ENCODE results near the gene THSD4.
A peak's percentile ranks its signal among the peaks of the same experiment; 100 is the strongest.
"Not testable (repeated sequence)": the region's sequence is repeated elsewhere in the genome, so short reads cannot be mapped to it uniquely, and the experiment has no call there.

THSD4 gene

GRCh38 chr15:71149646-71150557 is 34.6 kb downstream of the THSD4 start:
- DNase-seq (ENCODE audit: low read depth), result no peak

- DNase-seq (ENCODE audit: low read depth), result no peak
Observed at GRCh38 chr15:71151081-71151480, 35.8 kb downstream of the THSD4 start.

DNA sequence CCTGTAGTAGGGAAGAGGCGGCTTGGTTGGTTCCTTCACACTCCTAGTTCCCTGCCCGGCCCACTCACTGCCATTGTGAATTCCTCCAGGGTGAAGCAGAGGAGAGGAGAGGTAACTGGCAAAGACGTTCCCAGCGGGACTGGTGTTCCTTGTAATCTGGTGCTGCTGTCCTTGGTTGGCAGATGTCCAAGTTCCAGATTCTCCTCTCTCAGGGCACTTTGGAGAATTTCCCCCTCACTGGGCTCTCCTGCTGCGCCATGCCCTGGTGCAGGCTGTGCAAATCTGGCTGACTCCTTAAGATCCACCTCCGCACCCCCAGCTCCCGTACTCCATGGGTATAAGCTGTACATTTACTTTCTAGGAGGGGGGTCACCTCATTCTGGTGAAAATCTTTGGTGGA is 37.3 kb downstream of the THSD4 start:
- no peak for DNase-seq (ENCODE audit: low read depth)

GRCh38 chr15:71153823-71154524 is 38.7 kb downstream of the THSD4 start:
- no peak for DNase-seq (ENCODE audit: low read depth)

DNA sequence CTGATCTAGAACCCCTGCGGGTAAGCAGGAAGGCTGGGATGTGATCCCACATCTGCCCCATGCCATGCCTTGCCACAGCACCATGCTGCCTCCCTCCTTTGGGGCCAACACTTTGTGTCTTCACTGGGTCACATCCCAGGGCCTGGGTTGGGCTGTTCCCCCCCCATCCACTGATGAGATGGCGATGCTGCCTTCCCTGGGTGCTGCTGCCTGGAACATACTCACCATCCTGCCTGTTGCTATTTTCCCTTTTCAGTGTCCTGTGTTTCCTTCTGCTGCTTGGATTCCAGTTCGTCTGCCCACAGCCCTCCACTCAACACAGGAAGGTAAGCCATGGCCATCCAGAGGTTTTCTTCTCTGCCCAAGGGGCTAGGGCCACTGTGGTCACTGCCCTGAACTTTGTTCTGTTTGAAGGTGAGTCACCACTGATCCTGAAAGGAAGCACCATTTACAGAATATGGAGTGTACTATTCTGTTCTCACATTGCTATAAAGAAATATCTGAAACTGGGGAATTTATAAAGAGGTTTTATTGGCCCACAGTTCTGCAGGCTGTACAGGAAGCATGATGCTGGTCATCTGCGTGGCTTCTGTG is 39.4 kb downstream of the THSD4 start:
- DNase-seq (ENCODE audit: low read depth), result no peak

- no peak for DNase-seq (ENCODE audit: low read depth)
Observed at GRCh38 chr15:71155534-71155933, 40.3 kb downstream of the THSD4 start.

- DNase-seq (ENCODE audit: low read depth), result no peak
Observed at GRCh38 chr15:71160976-71161375, 45.7 kb downstream of the THSD4 start.

DNA sequence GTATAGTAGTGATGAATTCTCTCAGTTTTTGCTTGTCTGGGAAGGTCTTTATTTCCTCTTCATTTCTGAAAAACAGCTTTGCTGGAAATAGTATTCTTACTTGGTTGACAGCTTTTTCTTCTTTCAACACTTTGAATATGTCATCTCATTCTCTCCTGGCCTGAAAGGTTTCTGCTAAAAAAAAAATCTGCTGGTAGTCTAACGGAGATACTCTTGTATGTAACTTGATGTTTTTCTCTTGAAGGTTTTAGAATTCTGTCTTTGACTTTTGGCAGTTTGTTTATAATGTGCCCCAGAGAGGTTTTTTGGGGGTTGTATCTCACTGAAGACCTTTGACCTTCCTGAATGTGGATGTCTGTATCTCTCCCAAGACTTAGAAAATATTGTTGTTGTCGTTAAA is 47.0 kb downstream of the THSD4 start:
- DNase-seq (ENCODE audit: low read depth), result no peak

DNA sequence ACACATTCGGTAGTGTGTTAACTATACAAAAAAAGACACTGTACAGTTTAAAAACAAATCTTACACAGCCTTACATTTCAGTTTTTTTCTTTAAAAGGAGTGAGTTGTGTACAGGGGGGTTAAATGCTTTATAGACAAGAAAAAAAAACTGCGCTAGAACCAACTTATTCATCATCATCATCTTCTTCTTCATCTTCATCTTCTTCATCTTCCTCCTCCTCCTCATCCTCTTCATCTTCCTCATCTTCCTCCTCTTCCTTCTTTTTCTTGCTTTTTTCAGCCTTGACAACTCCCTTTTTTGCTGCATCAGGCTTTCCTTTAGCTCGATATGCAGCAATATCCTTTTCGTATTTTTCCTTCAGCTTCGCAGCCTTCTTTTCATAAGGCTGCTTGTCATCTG is 49.3 kb downstream of the THSD4 start:
- not testable (repeated sequence) for DNase-seq (ENCODE audit: low read depth)

DNA sequence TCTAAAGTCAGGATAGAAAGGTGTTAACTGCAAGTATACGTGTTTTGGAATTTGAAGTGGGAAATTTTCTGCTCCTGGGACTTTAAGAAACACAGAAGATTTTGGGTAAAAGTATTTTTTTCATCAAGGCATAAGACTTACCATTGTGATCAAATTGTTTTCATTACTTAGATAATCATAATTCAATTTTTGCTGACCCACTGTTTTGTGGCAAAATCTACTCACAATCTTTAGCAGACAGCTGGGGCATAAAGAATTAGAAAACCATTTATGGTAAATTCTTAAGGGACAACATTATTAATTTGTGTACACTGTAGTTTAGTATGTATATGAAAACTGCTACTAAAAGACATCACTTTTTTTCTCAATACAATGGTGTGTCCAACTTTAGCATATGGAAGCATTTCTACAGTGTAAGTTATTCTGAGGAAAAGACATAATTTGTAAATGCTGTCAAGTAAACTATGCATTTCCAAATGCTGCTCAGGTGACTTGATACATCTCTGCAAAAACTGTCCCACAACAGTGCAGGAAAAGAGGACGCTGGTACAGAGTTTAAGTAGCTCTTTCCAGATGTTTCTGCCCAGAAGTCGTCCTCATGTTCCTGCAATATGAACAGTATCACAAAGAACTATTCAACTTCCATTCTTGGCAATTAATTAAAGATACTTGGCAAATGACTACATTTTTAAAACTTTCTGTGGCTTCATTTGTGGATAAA is 52.3 kb downstream of the THSD4 start:
- no peak for DNase-seq (ENCODE audit: low read depth)

DNA sequence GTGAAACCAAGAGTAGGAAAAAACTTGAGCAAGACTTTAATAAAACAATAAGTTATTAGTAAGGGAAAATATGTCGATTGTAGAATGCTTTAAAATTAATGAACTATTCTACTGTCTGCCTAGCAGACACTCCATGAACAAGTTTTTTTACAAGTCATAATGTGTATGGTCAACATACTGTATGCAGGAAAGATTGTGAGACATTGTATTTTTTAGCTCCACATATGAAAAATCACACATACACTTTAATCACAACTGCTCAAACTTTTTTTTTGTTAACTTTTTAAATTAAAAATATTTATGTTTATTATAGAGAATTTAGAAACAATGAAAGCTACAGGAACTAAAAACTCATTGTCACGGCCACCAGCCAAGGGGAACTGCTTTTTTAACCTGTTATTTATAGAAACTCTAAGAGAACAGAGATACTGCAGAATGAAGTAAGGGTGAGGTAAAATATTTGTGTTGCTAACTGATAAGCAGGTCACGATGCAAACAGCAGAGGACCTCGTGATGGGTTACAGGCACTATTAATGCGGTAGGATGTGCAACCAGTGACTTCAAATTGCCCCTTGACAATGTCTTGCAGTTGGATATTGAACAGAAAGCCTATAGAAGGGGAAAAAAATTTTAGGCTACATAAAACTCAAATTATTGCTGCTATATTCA is 53.0 kb downstream of the THSD4 start:
- DNase-seq (ENCODE audit: low read depth), result no peak

GRCh38 chr15:71170163-71170562 is 54.9 kb downstream of the THSD4 start:
- no peak for DNase-seq (ENCODE audit: low read depth)

- no peak for DNase-seq (ENCODE audit: low read depth)
Observed at GRCh38 chr15:71171195-71171594, 55.9 kb downstream of the THSD4 start.

DNA sequence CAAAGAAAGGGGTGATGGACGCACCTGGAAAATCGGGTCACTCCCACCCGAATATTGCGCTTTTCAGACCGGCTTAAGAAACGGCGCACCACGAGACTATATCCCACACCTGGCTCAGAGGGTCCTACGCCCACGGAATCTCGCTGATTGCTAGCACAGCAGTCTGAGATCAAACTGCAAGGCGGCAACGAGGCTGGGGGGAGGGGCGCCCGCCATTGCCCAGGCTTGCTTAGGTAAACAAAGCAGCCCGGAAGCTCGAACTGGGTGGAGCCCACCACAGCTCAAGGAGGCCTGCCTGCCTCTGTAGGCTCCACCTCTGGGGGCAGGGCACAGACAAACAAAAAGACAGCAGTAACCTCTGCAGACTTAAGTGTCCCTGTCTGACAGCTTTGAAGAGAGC is 59.1 kb downstream of the THSD4 start:
- not testable (repeated sequence) for DNase-seq (ENCODE audit: low read depth)

DNA sequence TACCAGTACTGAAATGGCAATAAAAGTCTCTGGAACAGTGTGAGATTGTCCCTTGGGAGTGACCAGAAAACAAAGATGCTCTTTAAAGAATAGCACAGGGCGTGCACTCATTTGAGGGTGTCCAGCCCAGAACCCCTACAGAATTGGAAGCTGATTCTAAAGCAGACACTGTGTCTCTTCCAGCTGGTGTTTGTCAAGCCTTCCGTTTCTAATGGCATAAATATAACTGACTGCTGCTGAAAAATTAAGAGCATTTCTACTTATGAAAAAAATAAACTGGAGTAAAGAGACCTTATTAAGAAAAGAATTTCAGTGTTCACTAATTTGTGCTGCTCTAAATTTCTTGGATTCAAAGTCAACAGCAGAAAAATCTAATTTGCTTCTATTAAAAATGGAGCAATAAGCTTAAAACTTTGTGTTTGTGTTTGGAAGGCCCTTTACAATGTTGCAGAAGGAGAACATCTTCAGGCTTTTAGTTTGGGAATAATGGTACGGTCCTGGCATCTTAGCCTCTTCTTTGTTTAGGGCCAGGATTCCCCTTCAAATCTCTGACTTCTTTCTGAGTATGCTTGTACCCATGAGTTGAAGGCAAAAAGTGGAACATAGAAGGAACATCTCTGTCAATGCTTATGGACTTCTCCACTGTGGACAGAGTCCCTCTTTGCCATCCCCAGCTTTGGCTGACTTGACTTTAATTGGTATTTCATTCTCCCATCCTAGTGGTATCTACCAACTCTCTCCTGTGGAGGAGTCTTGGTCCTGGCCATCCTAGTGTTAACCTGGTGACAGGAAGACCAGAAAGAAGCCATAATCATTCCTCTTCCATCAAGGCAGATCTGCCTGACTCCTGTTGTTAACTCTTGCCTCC is 65.9 kb downstream of the THSD4 start:
- no peak for DNase-seq (ENCODE audit: low read depth)

GRCh38 chr15:71182522-71182921 is 67.3 kb downstream of the THSD4 start:
- peak; percentile 67 for DNase-seq (ENCODE audit: low read depth)

GRCh38 chr15:71183063-71183462 is 67.8 kb downstream of the THSD4 start:
- no peak for DNase-seq (ENCODE audit: low read depth)

GRCh38 chr15:71185706-71186105 is 70.4 kb downstream of the THSD4 start:
- no peak for DNase-seq (ENCODE audit: low read depth)

GRCh38 chr15:71186267-71186666 is 71.0 kb downstream of the THSD4 start:
- no peak for DNase-seq (ENCODE audit: low read depth)

- DNase-seq (ENCODE audit: low read depth), result no peak
Observed at GRCh38 chr15:71187078-71187477, 71.8 kb downstream of the THSD4 start.

DNA sequence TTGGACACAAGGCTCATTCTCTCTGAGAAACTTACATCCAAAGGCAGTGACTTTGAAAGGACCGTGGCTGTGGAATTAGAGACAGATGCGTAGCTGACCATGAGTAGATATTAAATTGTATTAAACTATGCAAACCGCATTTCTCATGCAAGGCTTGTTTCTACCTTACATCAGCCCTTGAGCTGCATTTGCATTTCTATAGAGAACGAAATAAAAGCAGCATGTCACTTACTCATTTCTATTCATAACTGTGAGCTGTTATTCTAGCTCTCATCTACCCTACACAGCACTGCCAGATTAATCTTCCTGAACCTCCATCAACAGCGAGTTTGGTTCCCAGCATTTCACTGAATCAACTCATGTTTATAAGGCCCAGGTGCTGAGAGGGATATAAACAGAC is 72.3 kb downstream of the THSD4 start:
- DNase-seq (ENCODE audit: low read depth), result no peak

All from stromal cell of bone marrow (primary cell).